GM21423 (cell line): ENCODE results near the gene LOXL4.

Experiments used
- ATAC-seq: cut with Tn5 transposase; IDR thresholded peaks from one replicate; pipeline ENCODE4 v1.9.1; 2021; ENCODE audit warnings: mild to moderate bottlenecking, moderate library complexity; ENCODE audit not compliant: unreplicated experiment

LOXL4 gene

GRCh38 chr10:98267894-98268693 is at the start of gene LOXL4:
TSS of gene LOXL4 (minus strand) at chr10:98268194. CDS start at chr10:98263019, 5,175 bp downstream.
- no peak for ATAC-seq

GRCh38 chr10:98316661-98317060 is 48.7 kb upstream of the LOXL4 start:
- ATAC-seq, result no peak

- no peak for ATAC-seq
Measured at GRCh38 chr10:98316170-98316569, 48.2 kb upstream of the LOXL4 start.

GRCh38 chr10:98314532-98315284 is 46.7 kb upstream of the LOXL4 start:
- ATAC-seq, result no peak

GRCh38 chr10:98313598-98313997 is 45.6 kb upstream of the LOXL4 start:
- no peak for ATAC-seq

- no peak for ATAC-seq
Measured at GRCh38 chr10:98312822-98313221, 44.8 kb upstream of the LOXL4 start.

GRCh38 chr10:98312349-98312748 is 44.4 kb upstream of the LOXL4 start:
- no peak for ATAC-seq

- no peak for ATAC-seq
Measured at GRCh38 chr10:98310701-98311100, 42.7 kb upstream of the LOXL4 start.

- ATAC-seq, result no peak
Measured at GRCh38 chr10:98309366-98310355, 41.7 kb upstream of the LOXL4 start.

GRCh38 chr10:98308669-98309365 is 40.8 kb upstream of the LOXL4 start:
- ATAC-seq, result no peak

- no peak for ATAC-seq
Measured at GRCh38 chr10:98307916-98308541, 40.0 kb upstream of the LOXL4 start.

GRCh38 chr10:98306501-98306900 is 38.5 kb upstream of the LOXL4 start:
- no peak for ATAC-seq

- ATAC-seq, result no peak
Measured at GRCh38 chr10:98303569-98303968, 35.6 kb upstream of the LOXL4 start.

- ATAC-seq, result no peak
Measured at GRCh38 chr10:98302741-98303365, 34.9 kb upstream of the LOXL4 start.

GRCh38 chr10:98301664-98302319 is 33.8 kb upstream of the LOXL4 start:
- ATAC-seq, result no peak

GRCh38 chr10:98300526-98301229 is 32.7 kb upstream of the LOXL4 start:
- ATAC-seq, result no peak

GRCh38 chr10:98299341-98299740 is 31.3 kb upstream of the LOXL4 start:
- ATAC-seq, result no peak

- ATAC-seq, result no peak
Measured at GRCh38 chr10:98296524-98296923, 28.5 kb upstream of the LOXL4 start.
